Prostate gland (tissue), 2 donors: ENCODE measurements around the gene ZER1.

Source experiments
- POLR2A ChIP-seq: fragments of 450-650 bp; IDR thresholded peaks from one replicate; pipeline ENCODE4 v1.6.1; 2016; ENCODE audit warnings: antibody characterized with exemption, mild to moderate bottlenecking
- TF ChIP-seq, protein P1 (sequence below), 4 experiments: fragments of 200-600 bp in 2 of 4; fragments of 450-650 bp in 2 of 4; sonication (generic) in 2 of 4; IDR thresholded peaks; 1 replicate in 3 of 4; 2 replicates in 1 of 4; pipeline ENCODE4 v1.5.1; 2016 to 2019; ENCODE audit warnings: antibody characterized with exemption in 4 of 4, mild to moderate bottlenecking in 2 of 4, moderate library complexity in 2 of 4

DNA sequence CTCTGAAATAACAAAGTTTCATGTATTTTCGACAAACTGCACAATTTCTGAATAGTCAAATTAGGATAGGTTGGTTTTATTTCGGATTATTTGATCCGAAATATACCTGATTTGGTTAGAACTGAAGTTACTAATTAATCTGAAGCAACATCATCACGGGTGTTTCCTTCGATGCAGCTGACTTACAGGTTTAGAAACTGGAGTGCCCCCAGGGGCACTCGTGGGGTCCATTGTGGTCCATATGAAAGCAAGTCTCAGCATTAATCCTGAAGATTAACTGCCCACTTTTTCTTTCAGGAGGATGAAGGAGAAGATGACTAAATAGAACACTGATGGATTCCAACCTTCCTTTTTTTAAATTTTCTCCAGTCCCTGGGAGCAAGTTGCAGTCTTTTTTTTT is 77.4 kb downstream of the ZER1 start:
- TF ChIP-seq, protein P1, sequence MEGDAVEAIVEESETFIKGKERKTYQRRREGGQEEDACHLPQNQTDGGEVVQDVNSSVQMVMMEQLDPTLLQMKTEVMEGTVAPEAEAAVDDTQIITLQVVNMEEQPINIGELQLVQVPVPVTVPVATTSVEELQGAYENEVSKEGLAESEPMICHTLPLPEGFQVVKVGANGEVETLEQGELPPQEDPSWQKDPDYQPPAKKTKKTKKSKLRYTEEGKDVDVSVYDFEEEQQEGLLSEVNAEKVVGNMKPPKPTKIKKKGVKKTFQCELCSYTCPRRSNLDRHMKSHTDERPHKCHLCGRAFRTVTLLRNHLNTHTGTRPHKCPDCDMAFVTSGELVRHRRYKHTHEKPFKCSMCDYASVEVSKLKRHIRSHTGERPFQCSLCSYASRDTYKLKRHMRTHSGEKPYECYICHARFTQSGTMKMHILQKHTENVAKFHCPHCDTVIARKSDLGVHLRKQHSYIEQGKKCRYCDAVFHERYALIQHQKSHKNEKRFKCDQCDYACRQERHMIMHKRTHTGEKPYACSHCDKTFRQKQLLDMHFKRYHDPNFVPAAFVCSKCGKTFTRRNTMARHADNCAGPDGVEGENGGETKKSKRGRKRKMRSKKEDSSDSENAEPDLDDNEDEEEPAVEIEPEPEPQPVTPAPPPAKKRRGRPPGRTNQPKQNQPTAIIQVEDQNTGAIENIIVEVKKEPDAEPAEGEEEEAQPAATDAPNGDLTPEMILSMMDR (IDR thresholded peaks at IDR 0.05) = no peak
- TF ChIP-seq POLR2A = no peak
